ENCODE measurements around the gene INPP5J. TPM values are rescaled to one million over a fixed set of nuclear protein-coding genes. Genes with fewer than 3 reads are reported as not detected.

Gene INPP5J
- total and polyA plus RNA-seq, 9 of the 15 experiments (the other 6 are each of a cell fraction or from before 2014, with no cell fraction given) = 0.10 to 6.3 (median 4.8) TPM

- TF ChIP-seq, protein P1, sequence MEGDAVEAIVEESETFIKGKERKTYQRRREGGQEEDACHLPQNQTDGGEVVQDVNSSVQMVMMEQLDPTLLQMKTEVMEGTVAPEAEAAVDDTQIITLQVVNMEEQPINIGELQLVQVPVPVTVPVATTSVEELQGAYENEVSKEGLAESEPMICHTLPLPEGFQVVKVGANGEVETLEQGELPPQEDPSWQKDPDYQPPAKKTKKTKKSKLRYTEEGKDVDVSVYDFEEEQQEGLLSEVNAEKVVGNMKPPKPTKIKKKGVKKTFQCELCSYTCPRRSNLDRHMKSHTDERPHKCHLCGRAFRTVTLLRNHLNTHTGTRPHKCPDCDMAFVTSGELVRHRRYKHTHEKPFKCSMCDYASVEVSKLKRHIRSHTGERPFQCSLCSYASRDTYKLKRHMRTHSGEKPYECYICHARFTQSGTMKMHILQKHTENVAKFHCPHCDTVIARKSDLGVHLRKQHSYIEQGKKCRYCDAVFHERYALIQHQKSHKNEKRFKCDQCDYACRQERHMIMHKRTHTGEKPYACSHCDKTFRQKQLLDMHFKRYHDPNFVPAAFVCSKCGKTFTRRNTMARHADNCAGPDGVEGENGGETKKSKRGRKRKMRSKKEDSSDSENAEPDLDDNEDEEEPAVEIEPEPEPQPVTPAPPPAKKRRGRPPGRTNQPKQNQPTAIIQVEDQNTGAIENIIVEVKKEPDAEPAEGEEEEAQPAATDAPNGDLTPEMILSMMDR (IDR thresholded peaks at IDR 0.05 in 2 of 3, conservative IDR thresholded peaks at IDR 0.05 in 1 of 3; ENCODE audit: insufficient read depth in 2 of 3, low read depth in 1 of 3, low read length in 3 of 3) = peak; percentile 58 to 66 (median 64); a peak in 5 of 6 replicates
- TF ChIP-seq EGR1 (conservative IDR thresholded peaks at IDR 0.05) = peak; percentile 54
- no peak for TF ChIP-seq FIP1L1 (IDR thresholded peaks at IDR 0.05; ENCODE audit: low read depth, low read length, poor library complexity, severe bottlenecking)
- TF ChIP-seq ZBTB17 (CRISPR knock-in tag; IDR thresholded peaks at IDR 0.05) = no peak
- no peak for TF ChIP-seq ARNT (IDR thresholded peaks at IDR 0.05)
- TF ChIP-seq, protein P2, sequence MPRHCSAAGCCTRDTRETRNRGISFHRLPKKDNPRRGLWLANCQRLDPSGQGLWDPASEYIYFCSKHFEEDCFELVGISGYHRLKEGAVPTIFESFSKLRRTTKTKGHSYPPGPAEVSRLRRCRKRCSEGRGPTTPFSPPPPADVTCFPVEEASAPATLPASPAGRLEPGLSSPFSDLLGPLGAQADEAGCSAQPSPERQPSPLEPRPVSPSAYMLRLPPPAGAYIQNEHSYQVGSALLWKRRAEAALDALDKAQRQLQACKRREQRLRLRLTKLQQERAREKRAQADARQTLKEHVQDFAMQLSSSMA (CRISPR knock-in tag; IDR thresholded peaks at IDR 0.05) = no peak
- TF ChIP-seq MYBL2 (IDR thresholded peaks at IDR 0.05; ENCODE audit: low read depth) = no peak
- TF ChIP-seq MYBL2 (CRISPR knock-in tag; IDR thresholded peaks at IDR 0.05; ENCODE audit: borderline replicate concordance) = no peak
- TF ChIP-seq MYC (IDR thresholded peaks at IDR 0.05; ENCODE audit: low read depth, low read length) = 0 out of 2 replicates have a peak, but pooled peaks have one; percentile 15
- TF ChIP-seq MYC (CRISPR knock-in tag; IDR thresholded peaks at IDR 0.05; ENCODE audit: borderline replicate concordance, low read depth) = no peak
- no peak for TF ChIP-seq NEUROD1 (IDR thresholded peaks at IDR 0.05; ENCODE audit: borderline replicate concordance, low read depth, low read length, partially characterized antibody)
- TF ChIP-seq SMARCA4 (IDR thresholded peaks at IDR 0.05) = no peak
- no peak for TF ChIP-seq COPS2 (conservative IDR thresholded peaks at IDR 0.05)
- no peak for TF ChIP-seq HDGF (IDR thresholded peaks at IDR 0.05)
- no peak for TF ChIP-seq HDAC3 (IDR thresholded peaks at IDR 0.05; ENCODE audit: borderline replicate concordance, partially characterized antibody)
- no peak for TF ChIP-seq MNT (conservative IDR thresholded peaks at IDR 0.05)
- TF ChIP-seq WHSC1 (IDR thresholded peaks at IDR 0.05; ENCODE audit: low read length) = no peak
- peak; percentile 61 for TF ChIP-seq CTCFL (IDR thresholded peaks at IDR 0.05; ENCODE audit: borderline replicate concordance, insufficient read depth, low read depth, low read length, poor library complexity, severe bottlenecking)
- no peak for TF ChIP-seq HMGN3 (IDR thresholded peaks at IDR 0.05; ENCODE audit: borderline replicate concordance, extremely low read depth, insufficient read length, low read depth, low read length)
- TF ChIP-seq ZC3H4 (CRISPR knock-in tag; IDR thresholded peaks at IDR 0.05; ENCODE audit: borderline replicate concordance) = no peak
- no peak for TF ChIP-seq HMBOX1 (IDR thresholded peaks at IDR 0.05)
These were observed 40.0 kb upstream of the INPP5J start (continued) for GRCh38 chr22:31082606-31083376.
